ENCODE data around the gene SLC25A45.

Gene SLC25A45

GRCh38 chr11:65375012-65375411 is 7.4 kb downstream of the SLC25A45 start:
- 92 to 96% methylated on average over 8 of the region's 8 CpGs for WGBS, 2 experiments
- Histone ChIP-seq H3K27me3 (ENCODE audit: control insufficient read depth, insufficient read depth, low read length, poor library complexity, severe bottlenecking) (no peaks in the 10 kb centered on the region), H3K4me1 (ENCODE audit: control insufficient read depth, insufficient read depth, low read length) (no peaks in the 10 kb centered on the region), H3K4me3 (ENCODE audit: insufficient read depth, low read depth, low read length) (no peak overlapping the region), H3K27ac (ENCODE audit: insufficient read depth, low read depth, low read length, poor library complexity, severe bottlenecking) (no peak overlapping the region), H3K36me3 (ENCODE audit: control insufficient read depth, insufficient read depth, low read length) (no peaks in the 10 kb centered on the region), H3K9me3 (ENCODE audit: control insufficient read depth, low read length) (no peaks in the 10 kb centered on the region)

- 93 to 94% methylated on average over 14 of the region's 14 CpGs for WGBS, 2 experiments
- Histone ChIP-seq H3K36me3 (ENCODE audit: control insufficient read depth, insufficient read depth, low read length) (no peaks in the 10 kb centered on the region), H3K27me3 (ENCODE audit: control insufficient read depth, insufficient read depth, low read length, poor library complexity, severe bottlenecking) (no peaks in the 10 kb centered on the region), H3K9me3 (ENCODE audit: control insufficient read depth, low read length) (no peaks in the 10 kb centered on the region), H3K4me3 (ENCODE audit: insufficient read depth, low read depth, low read length) (no peak overlapping the region), H3K27ac (ENCODE audit: insufficient read depth, low read depth, low read length, poor library complexity, severe bottlenecking) (no peak overlapping the region), H3K4me1 (ENCODE audit: control insufficient read depth, insufficient read depth, low read length) (no peaks in the 10 kb centered on the region)
Measured at GRCh38 chr11:65373839-65374580, 8.4 kb downstream of the SLC25A45 start.

- Histone ChIP-seq H3K36me3 (ENCODE audit: control insufficient read depth, insufficient read depth, low read length) (no peaks in the 10 kb centered on the region), H3K9me3 (ENCODE audit: control insufficient read depth, low read length) (no peaks in the 10 kb centered on the region), H3K27ac (ENCODE audit: insufficient read depth, low read depth, low read length, poor library complexity, severe bottlenecking) (no peak overlapping the region), H3K4me3 (ENCODE audit: insufficient read depth, low read depth, low read length) (no peak overlapping the region), H3K27me3 (ENCODE audit: control insufficient read depth, insufficient read depth, low read length, poor library complexity, severe bottlenecking) (no peaks in the 10 kb centered on the region), H3K4me1 (ENCODE audit: control insufficient read depth, insufficient read depth, low read length) (no peaks in the 10 kb centered on the region)
- WGBS, 2 experiments = 92% methylated on average over 6 of the region's 6 CpGs
Measured at GRCh38 chr11:65370659-65371049, 11.8 kb downstream of the SLC25A45 start.

GRCh38 chr11:65366340-65366773 is 16.1 kb downstream of the SLC25A45 start:
- Histone ChIP-seq H3K36me3 (ENCODE audit: control insufficient read depth, insufficient read depth, low read length) (no peaks in the 10 kb centered on the region), H3K9me3 (ENCODE audit: control insufficient read depth, low read length) (no peaks in the 10 kb centered on the region), H3K27ac (ENCODE audit: insufficient read depth, low read depth, low read length, poor library complexity, severe bottlenecking) (peak overlapping the region; percentile 3), H3K27me3 (ENCODE audit: control insufficient read depth, insufficient read depth, low read length, poor library complexity, severe bottlenecking) (no peaks in the 10 kb centered on the region), H3K4me1 (ENCODE audit: control insufficient read depth, insufficient read depth, low read length) (no peaks in the 10 kb centered on the region), H3K4me3 (ENCODE audit: insufficient read depth, low read depth, low read length) (no peak overlapping the region)
- 24 to 29% methylated on average over 4 of the region's 4 CpGs for WGBS, 2 experiments

GRCh38 chr11:65363770-65364169 is 18.7 kb downstream of the SLC25A45 start:
- no peaks in the 10 kb centered on the region for H3K36me3 ChIP-seq (ENCODE audit: control insufficient read depth, insufficient read depth, low read length)
- 73 to 80% methylated on average over 3 of the region's 3 CpGs for WGBS, 2 experiments

GRCh38 chr11:65362966-65363365 is 19.5 kb downstream of the SLC25A45 start:
- no peaks in the 10 kb centered on the region for H3K36me3 ChIP-seq (ENCODE audit: control insufficient read depth, insufficient read depth, low read length)
- no peaks in the 10 kb centered on the region for H3K4me1 ChIP-seq (ENCODE audit: control insufficient read depth, insufficient read depth, low read length)
- 87 to 97% methylated on average over 6 of the region's 6 CpGs for WGBS, 2 experiments
- no peak overlapping the region for H3K4me3 ChIP-seq (ENCODE audit: insufficient read depth, low read depth, low read length)
- H3K27me3 ChIP-seq (ENCODE audit: control insufficient read depth, insufficient read depth, low read length, poor library complexity, severe bottlenecking) = no peaks in the 10 kb centered on the region
- no peak overlapping the region for H3K27ac ChIP-seq (ENCODE audit: insufficient read depth, low read depth, low read length, poor library complexity, severe bottlenecking)
- H3K9me3 ChIP-seq (ENCODE audit: control insufficient read depth, low read length) = no peaks in the 10 kb centered on the region

More at GRCh38 chr11:65363770-65364169, 18.7 kb downstream of the SLC25A45 start:
- Histone ChIP-seq H3K4me3 (ENCODE audit: insufficient read depth, low read depth, low read length) (no peak overlapping the region), H3K9me3 (ENCODE audit: control insufficient read depth, low read length) (no peaks in the 10 kb centered on the region), H3K27me3 (ENCODE audit: control insufficient read depth, insufficient read depth, low read length, poor library complexity, severe bottlenecking) (no peaks in the 10 kb centered on the region), H3K4me1 (ENCODE audit: control insufficient read depth, insufficient read depth, low read length) (no peaks in the 10 kb centered on the region), H3K27ac (ENCODE audit: insufficient read depth, low read depth, low read length, poor library complexity, severe bottlenecking) (no peak overlapping the region)

- peaks cover 3% of the 10 kb centered on the region for H3K27me3 ChIP-seq (ENCODE audit: control insufficient read depth, insufficient read depth, low read length, poor library complexity, severe bottlenecking)
- no peaks in the 10 kb centered on the region for H3K4me1 ChIP-seq (ENCODE audit: control insufficient read depth, insufficient read depth, low read length)
- H3K4me3 ChIP-seq (ENCODE audit: insufficient read depth, low read depth, low read length) = no peak overlapping the region
- WGBS, 2 experiments = 97% methylated on average over 10 of the region's 10 CpGs
- no peaks in the 10 kb centered on the region for H3K9me3 ChIP-seq (ENCODE audit: control insufficient read depth, low read length)
- H3K27ac ChIP-seq (ENCODE audit: insufficient read depth, low read depth, low read length, poor library complexity, severe bottlenecking) = no peak overlapping the region
- no peaks in the 10 kb centered on the region for H3K36me3 ChIP-seq (ENCODE audit: control insufficient read depth, insufficient read depth, low read length)
Measured at GRCh38 chr11:65362320-65362931, 20.0 kb downstream of the SLC25A45 start.

- Histone ChIP-seq H3K4me3 (ENCODE audit: insufficient read depth, low read depth, low read length) (no peak overlapping the region), H3K27me3 (ENCODE audit: control insufficient read depth, insufficient read depth, low read length, poor library complexity, severe bottlenecking) (peaks cover 27% of the 10 kb centered on the region), H3K9me3 (ENCODE audit: control insufficient read depth, low read length) (no peaks in the 10 kb centered on the region), H3K4me1 (ENCODE audit: control insufficient read depth, insufficient read depth, low read length) (peaks cover 7% of the 10 kb centered on the region), H3K27ac (ENCODE audit: insufficient read depth, low read depth, low read length, poor library complexity, severe bottlenecking) (no peak overlapping the region), H3K36me3 (ENCODE audit: control insufficient read depth, insufficient read depth, low read length) (no peaks in the 10 kb centered on the region)
- WGBS, 2 experiments = 91 to 92% methylated on average over 8 of the region's 8 CpGs
Measured at GRCh38 chr11:65357856-65358356, 24.5 kb downstream of the SLC25A45 start.

GRCh38 chr11:65356394-65356972 is 26.0 kb downstream of the SLC25A45 start:
- Histone ChIP-seq H3K27ac (ENCODE audit: insufficient read depth, low read depth, low read length, poor library complexity, severe bottlenecking) (no peak overlapping the region), H3K27me3 (ENCODE audit: control insufficient read depth, insufficient read depth, low read length, poor library complexity, severe bottlenecking) (peaks cover 27% of the 10 kb centered on the region), H3K4me1 (ENCODE audit: control insufficient read depth, insufficient read depth, low read length) (peaks cover 7% of the 10 kb centered on the region), H3K9me3 (ENCODE audit: control insufficient read depth, low read length) (no peaks in the 10 kb centered on the region), H3K36me3 (ENCODE audit: control insufficient read depth, insufficient read depth, low read length) (peaks cover 9% of the 10 kb centered on the region), H3K4me3 (ENCODE audit: insufficient read depth, low read depth, low read length) (no peak overlapping the region)
- 93 to 95% methylated on average over 30 of the region's 30 CpGs for WGBS, 2 experiments

- WGBS, 2 experiments = 79% methylated on average over 35 of the region's 35 CpGs
- Histone ChIP-seq H3K27ac (ENCODE audit: insufficient read depth, low read depth, low read length, poor library complexity, severe bottlenecking) (no peak overlapping the region), H3K27me3 (ENCODE audit: control insufficient read depth, insufficient read depth, low read length, poor library complexity, severe bottlenecking) (peaks cover 27% of the 10 kb centered on the region), H3K36me3 (ENCODE audit: control insufficient read depth, insufficient read depth, low read length) (peaks cover 15% of the 10 kb centered on the region), H3K4me3 (ENCODE audit: insufficient read depth, low read depth, low read length) (peak overlapping the region; percentile 22), H3K4me1 (ENCODE audit: control insufficient read depth, insufficient read depth, low read length) (peaks cover 7% of the 10 kb centered on the region), H3K9me3 (ENCODE audit: control insufficient read depth, low read length) (no peaks in the 10 kb centered on the region)
Measured at GRCh38 chr11:65355776-65356393, 26.6 kb downstream of the SLC25A45 start.

Data from ectodermal cell (in vitro differentiated cells).